Psoas muscle (tissue), 8 donors: ENCODE data around the gene PSRC1. TPM values are rescaled to one million over a fixed set of nuclear protein-coding genes. Genes with fewer than 3 reads are reported as not detected.
"Not testable (repeated sequence)": the region's sequence is repeated elsewhere in the genome, so short reads cannot be mapped to it uniquely, and the experiment has no call there.

Source experiments
- ATAC-seq, 4 donors: fragments of 200-7000 bp; cut with Tn5 transposase; one replicate each; pipeline ENCODE4 v1.9.1; 2020; ENCODE audit warnings: moderate library complexity in 3 of 4, mild to moderate bottlenecking in 2 of 4
- DNase-seq, 2 donors: peaks; one replicate each; pipeline ENCODE4 v3.0.0-alpha.2; 2020
- H3K27ac ChIP-seq: fragments of 200-600 bp; one replicate; pipeline ENCODE4 v1.8.0; 2022
- H3K27me3 ChIP-seq, 3 donors: fragments of 200-600 bp in 1 of 3; one replicate each; pipeline versions ENCODE4 v1.6.1 to v1.8.0; 2013 to 2022; ENCODE audit warnings: low read length in 2 of 3, mild to moderate bottlenecking in 2 of 3, moderate library complexity in 1 of 3; ENCODE audit not compliant: insufficient read depth in 3 of 3
- H3K36me3 ChIP-seq, 2 donors: fragments of 200-600 bp in 1 of 2; one replicate each; pipeline versions ENCODE4 v1.6.1 to v1.8.0; 2013 to 2022; ENCODE audit warnings: low read depth in 1 of 2, mild to moderate bottlenecking in 1 of 2, moderate library complexity in 1 of 2; ENCODE audit not compliant: insufficient read depth in 1 of 2
- H3K4me1 ChIP-seq: fragments of 200-600 bp; one replicate; pipeline ENCODE4 v1.8.0; 2022
- H3K4me3 ChIP-seq: fragments of 200-600 bp; one replicate; pipeline ENCODE4 v1.8.0; 2022; ENCODE audit warnings: mild to moderate bottlenecking
- H3K9me3 ChIP-seq: fragments of 200-600 bp; one replicate; pipeline ENCODE4 v1.8.0; 2022
- CTCF ChIP-seq: fragments of 200-600 bp; IDR thresholded peaks from one replicate; pipeline ENCODE4 v1.8.0; 2022; ENCODE audit warnings: antibody characterized with exemption
- WGBS, 3 donors: extraction: QIAGEN DNeasy Blood & Tissue Kit; methylation state at CpG; one replicate each; pipeline versions ENCODE4 v1.1.6 to v1.1.7; 2013; 5-methylcytosine and 5-hydroxymethylcytosine counted together
- intact Hi-C, 2 donors: fragments of 100-400 bp; cut with DNase I; formaldehyde crosslinking; loops; one replicate each; pipeline versions ENCODE4 v1.11.0 to v1.14.2; 2022
- polyA plus RNA-seq, 3 donors: library from polyadenylated mRNA; stranded (reverse); fragments of 200-250 nt; gene quantifications; one replicate each; pipeline ENCODE4 v1.2.3, GENCODE V29; 2013
- total RNA-seq, 4 donors: library from RNA; stranded (reverse); fragmentation: NEBNext Ultra II Directional in 2 of 4; extraction: Animal tissue kit (Norgen Biotek cat#: 25700) in 2 of 4; gene quantifications; one replicate each; pipeline versions ENCODE4 v1.2.1 to v1.2.4, GENCODE V29; 2021 to 2023
- donor health status: healthy with polysubstance abuse.
- donor health status: DM: no; HTN: no; CAD: no; lungs with moderate emphysema.
- donor health status: Bipolar disorder and iron deficiency.
- donor health status: healthy.
- donor health status: DM: yes; HTN: yes; CAD: no.
- donor health status: DM: no; HTN: no; CAD: no.
- donor health status: DM: no; HTN: no; CAD: no.
- donor health status: DM: yes; HTN: yes; CAD: no.

Gene PSRC1
- total and polyA plus RNA-seq, 7 donors: 0.14 to 2.0 (median 0.60) TPM

DNA sequence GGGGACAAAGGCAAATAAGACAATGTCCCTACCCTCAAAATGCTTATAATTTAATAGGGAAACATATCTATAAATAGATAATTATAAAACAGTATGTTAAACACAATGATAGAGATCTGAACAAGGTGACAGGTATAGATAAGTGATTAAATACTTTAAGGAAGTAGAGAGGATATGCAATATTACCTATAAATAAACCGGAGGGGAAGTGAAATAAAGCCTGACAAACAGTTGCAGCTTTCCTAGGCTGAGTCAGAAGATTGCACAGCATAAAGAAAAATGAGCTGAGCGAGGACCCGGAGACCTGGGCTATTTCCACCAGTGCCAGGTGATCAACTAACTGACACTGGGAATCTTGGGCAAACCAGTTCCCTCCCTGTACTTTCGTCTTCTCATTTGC, 11.5 kb upstream of the PSRC1 start:
- intact Hi-C loops: loop anchor here in 1 of 2 donors (10.0 kb wide), 1 partner anchor 60 kb away; no protein-coding TSS in a partner anchor
- Histone ChIP-seq H3K27me3 (no peaks in the 10 kb centered on the region), H3K36me3 (no peaks in the 10 kb centered on the region), H3K4me1 (peaks cover 11% of the 10 kb centered on the region), H3K27ac (no peak overlapping the region), H3K4me3 (no peak overlapping the region), H3K9me3 (no peaks in the 10 kb centered on the region)
- no peak for ATAC-seq
- WGBS, 3 donors: 68 to 76% (median 73%) methylated on average over 4 of the region's 4 CpGs
- TF ChIP-seq CTCF: no peak
- DNase-seq: no peak

- H3K9me3 ChIP-seq: no peaks in the 10 kb centered on the region
- no peak for TF ChIP-seq CTCF
- no peaks in the 10 kb centered on the region for H3K36me3 ChIP-seq
- H3K4me1 ChIP-seq: no peaks in the 10 kb centered on the region
- WGBS, 3 donors: 71 to 75% (median 75%) methylated on average over 2 of the region's 2 CpGs
- intact Hi-C loops: loop anchor here in 1 of 2 donors (10.0 kb wide), 1 partner anchor 62 kb away; no protein-coding TSS in a partner anchor
- ATAC-seq (no peak), DNase-seq (no peak)
- H3K27me3 ChIP-seq: no peaks in the 10 kb centered on the region
- H3K4me3 ChIP-seq: no peak overlapping the region
- H3K27ac ChIP-seq: no peak overlapping the region
Measured at GRCh38 chr1:109293026-109293425, 10.1 kb upstream of the PSRC1 start.

DNA sequence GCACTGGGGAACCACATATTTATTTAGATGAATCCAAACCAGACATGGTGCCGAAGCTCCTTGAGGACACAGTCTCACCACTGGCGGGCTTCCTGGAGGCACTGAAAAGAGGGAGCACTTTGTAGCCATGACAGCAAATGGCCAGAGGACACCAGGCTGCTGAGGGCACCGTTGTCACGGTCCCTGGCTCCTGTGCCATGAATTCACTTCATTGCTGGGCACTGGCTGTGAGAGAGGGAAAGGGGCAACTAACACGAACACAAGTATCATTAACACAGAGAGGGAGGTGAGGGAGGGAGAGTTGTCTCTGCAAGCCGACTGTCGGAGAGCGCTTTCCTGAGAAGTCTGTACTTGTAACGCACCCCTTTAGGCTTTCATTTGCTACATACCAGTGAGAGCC, 9.4 kb upstream of the PSRC1 start:
- no peaks in the 10 kb centered on the region for H3K27me3 ChIP-seq
- ATAC-seq: no peak
- no peaks in the 10 kb centered on the region for H3K4me1 ChIP-seq
- no peak for DNase-seq
- no peak overlapping the region for H3K4me3 ChIP-seq
- H3K9me3 ChIP-seq: no peaks in the 10 kb centered on the region
- H3K27ac ChIP-seq: no peak overlapping the region
- intact Hi-C loops: loop anchor here in 1 of 2 donors (10.0 kb wide), 1 partner anchor 62 kb away; no protein-coding TSS in a partner anchor
- H3K36me3 ChIP-seq: no peaks in the 10 kb centered on the region
- 67 to 70% (median 67%) methylated on average over 9 of the region's 9 CpGs for WGBS, 3 donors
- no peak for TF ChIP-seq CTCF

DNA sequence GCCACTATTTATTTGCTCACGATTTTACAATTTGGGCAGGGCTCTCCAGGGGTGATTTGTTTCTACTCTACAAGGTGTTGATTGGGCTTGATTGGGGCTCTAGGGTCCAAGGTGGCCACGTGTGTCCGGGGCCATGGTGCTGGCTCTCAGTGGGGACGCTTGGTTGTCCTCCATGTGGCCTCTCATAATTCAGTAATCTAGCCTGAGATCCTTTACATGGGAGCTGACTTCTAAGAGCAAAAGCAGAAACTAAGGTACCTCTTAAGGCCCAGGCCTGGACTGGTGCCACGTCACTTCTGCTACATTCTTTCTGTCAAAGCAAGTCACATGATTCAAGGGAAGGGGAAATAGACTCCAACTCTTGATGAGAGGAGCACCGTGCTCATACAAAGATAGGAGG, 8.1 kb upstream of the PSRC1 start:
- WGBS, 3 donors: 73 to 80% (median 77%) methylated on average over 6 of the region's 6 CpGs
- Histone ChIP-seq H3K4me3 (no peak overlapping the region), H3K27me3 (no peaks in the 10 kb centered on the region), H3K36me3 (no peaks in the 10 kb centered on the region), H3K4me1 (no peaks in the 10 kb centered on the region), H3K27ac (no peak overlapping the region), H3K9me3 (no peaks in the 10 kb centered on the region)
- intact Hi-C loops: loop anchor here in 1 of 2 donors (10.0 kb wide), 1 partner anchor 64 kb away; no protein-coding TSS in a partner anchor
- no peak for ATAC-seq
- DNase-seq: no peak
- TF ChIP-seq CTCF: no peak

DNA sequence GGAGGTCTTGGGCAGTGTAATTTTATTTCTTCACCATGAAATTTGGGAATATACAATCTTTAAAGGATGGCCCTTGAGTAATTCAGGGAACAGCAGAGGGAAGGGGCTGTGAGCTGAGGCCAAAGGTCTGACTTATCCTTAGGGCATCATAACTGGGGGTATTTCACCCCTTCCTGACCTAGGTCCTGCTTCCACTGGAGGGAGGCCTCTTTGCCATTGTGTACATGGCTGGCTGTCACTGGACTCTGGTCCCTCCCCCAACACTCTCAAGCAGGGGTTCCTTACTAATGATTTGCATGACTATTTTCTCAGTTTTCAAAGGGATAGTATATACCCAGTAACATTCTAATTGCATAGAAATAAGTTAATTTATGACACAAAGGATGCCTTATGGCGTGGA, 7.2 kb upstream of the PSRC1 start:
- H3K9me3 ChIP-seq: no peaks in the 10 kb centered on the region
- no peak for DNase-seq
- intact Hi-C loops: loop anchor here in 1 of 2 donors (10.0 kb wide), 1 partner anchor 65 kb away; no protein-coding TSS in a partner anchor
- no peaks in the 10 kb centered on the region for H3K27me3 ChIP-seq
- TF ChIP-seq CTCF: no peak
- no peak for ATAC-seq
- no peak overlapping the region for H3K4me3 ChIP-seq
- no peak overlapping the region for H3K27ac ChIP-seq
- 96 to 100% (median 97%) methylated on average over 1 of the region's 1 CpG for WGBS, 3 donors
- H3K4me1 ChIP-seq: no peaks in the 10 kb centered on the region
- no peaks in the 10 kb centered on the region for H3K36me3 ChIP-seq

- H3K27me3 ChIP-seq, ATAC-seq, DNase-seq, H3K4me3 ChIP-seq, H3K4me1 ChIP-seq, H3K27ac ChIP-seq, H3K9me3 ChIP-seq, H3K36me3 ChIP-seq, intact Hi-C loops: not testable (repeated sequence)
- 69 to 82% (median 74%) methylated on average over 5 of the region's 5 CpGs for WGBS, 3 donors
Measured at GRCh38 chr1:109286762-109287161, 3.8 kb upstream of the PSRC1 start.
